Esophagus muscularis mucosa (tissue), 4 donors: ENCODE results near the gene LMNA. TPM values are rescaled to one million over a fixed set of nuclear protein-coding genes. Genes with fewer than 3 reads are reported as not detected.

ENCODE experiments used
- DNase-seq: peaks from one replicate; pipeline ENCODE4 v3.0.0-alpha.2; 2017; ENCODE audit errors: extremely low spot score
- H3K27ac ChIP-seq, 4 donors: fragments of 200-600 bp; sonication (generic); replicated peaks in 1 of 4; 1 replicate in 3 of 4; 2 replicates in 1 of 4; pipeline ENCODE4 v1.5.1; 2016 to 2019; ENCODE audit warnings: mild to moderate bottlenecking in 1 of 4
- H3K27me3 ChIP-seq, 4 donors: fragments of 200-600 bp; sonication (generic); one replicate each; pipeline versions ENCODE4 v1.5.1 to v1.6.0; 2016 to 2019
- H3K36me3 ChIP-seq, 4 donors: fragments of 200-600 bp; sonication (generic); one replicate each; pipeline ENCODE4 v1.5.1; 2016 to 2019
- H3K4me1 ChIP-seq, 4 donors: fragments of 200-600 bp; sonication (generic); one replicate each; pipeline ENCODE4 v1.5.1; 2016 to 2019
- H3K4me3 ChIP-seq, 4 donors: fragments of 200-600 bp; sonication (generic); 1 replicate in 2 of 4; 2 replicates in 2 of 4; pipeline ENCODE4 v1.5.1; 2016 to 2019; ENCODE audit warnings: mild to moderate bottlenecking in 4 of 4, moderate library complexity in 1 of 4
- H3K9me3 ChIP-seq, 4 donors: fragments of 200-600 bp; sonication (generic); 1 replicate in 3 of 4; 2 replicates in 1 of 4; pipeline ENCODE4 v1.5.1; 2016 to 2019
- CTCF ChIP-seq, 3 experiments: fragments of 200-600 bp in 2 of 3; fragments of 450-650 bp in 1 of 3; sonication (generic) in 2 of 3; IDR thresholded peaks; one replicate each; pipeline ENCODE4 v1.5.1; 2017 to 2019; ENCODE audit warnings: antibody characterized with exemption in 3 of 3, mild to moderate bottlenecking in 2 of 3, moderate library complexity in 1 of 3
- EP300 ChIP-seq: sonication (generic); formaldehyde crosslinking; IDR thresholded peaks from one replicate; pipeline ENCODE4 v1.6.1; 2017; ENCODE audit warnings: antibody characterized with exemption
- POLR2A ChIP-seq: fragments of 450-650 bp; IDR thresholded peaks from one replicate; pipeline ENCODE4 v1.6.1; 2017; ENCODE audit warnings: antibody characterized with exemption, moderate library complexity, mild to moderate bottlenecking, low read depth
- POLR2AphosphoS5 ChIP-seq, 2 donors: sonication (generic); formaldehyde crosslinking; IDR thresholded peaks; one replicate each; pipeline ENCODE4 v1.6.1; 2017; ENCODE audit warnings: antibody characterized with exemption in 2 of 2
- WGBS: methylation state at CpG from one replicate; pipeline ENCODE4 v1.1.5; 2018; 5-methylcytosine and 5-hydroxymethylcytosine counted together
- intact Hi-C: fragments of 100-400 bp; cut with DNase I; formaldehyde crosslinking; loops from one replicate; pipeline ENCODE4 v1.15.1; 2023
- total RNA-seq, 4 donors: library from RNA; depleted of rRNA; stranded (reverse); fragments of >200 nt; gene quantifications; one replicate each; pipeline versions ENCODE4 v1.1.0 to v1.2.1, GENCODE V29; 2016

Gene LMNA
- total RNA-seq, 4 donors from 2014 or later, result 311 to 589 (median 380) TPM

- no peaks in the 10 kb centered on the region for H3K36me3 ChIP-seq
- WGBS, result 1% methylated on average over 29 of the region's 62 CpGs
- DNase-seq, result no peak
- peaks cover 28 to 50% (median 36%) of the 10 kb centered on the region in 4 donors for H3K4me1 ChIP-seq
- no peaks in the 10 kb centered on the region for H3K9me3 ChIP-seq
- H3K4me3 ChIP-seq, result peak within 1 kb of the TSS; percentile 81 to 88 (median 86)
- TF ChIP-seq EP300, result no peak
- no peak for TF ChIP-seq POLR2A
- peak; percentile 37 to 51 for TF ChIP-seq POLR2AphosphoS5 (IDR thresholded peaks at IDR 0.05)
- TF ChIP-seq CTCF (IDR thresholded peaks at IDR 0.05), result peak in 1 of 3 experiments; percentile 18
- no peaks in the 10 kb centered on the region for H3K27me3 ChIP-seq
- intact Hi-C loops, result no loop called here
- H3K27ac ChIP-seq, result peak within 1 kb of the TSS; percentile 67 to 77 (median 70)
Measured at GRCh38 chr1:156082309-156083091, 32.0 kb upstream of the LMNA start, which contains the start of gene MEX3A. Gene MEX3A (minus strand): TSS chr1:156082465. CDS start chr1:156081998, 467 bp downstream.

GRCh38 chr1:156083800-156084790 is 30.4 kb upstream of the LMNA start:
- H3K4me3 ChIP-seq, result no peak overlapping the region
- intact Hi-C loops, result no loop called here
- no peaks in the 10 kb centered on the region for H3K27me3 ChIP-seq
- peaks cover 28 to 50% (median 36%) of the 10 kb centered on the region in 4 donors for H3K4me1 ChIP-seq
- H3K36me3 ChIP-seq, result no peaks in the 10 kb centered on the region
- no peak for DNase-seq
- WGBS, result 50% methylated on average over 7 of the region's 7 CpGs
- no peak overlapping the region for H3K27ac ChIP-seq
- no peaks in the 10 kb centered on the region for H3K9me3 ChIP-seq
- no peak for TF ChIP-seq POLR2AphosphoS5 (IDR thresholded peaks at IDR 0.05)
- TF ChIP-seq CTCF (IDR thresholded peaks at IDR 0.05), result no peak
- TF ChIP-seq EP300, result no peak
- no peak for TF ChIP-seq POLR2A

- Histone ChIP-seq H3K4me1 (peaks cover 30 to 53% (median 39%) of the 10 kb centered on the region in 4 donors), H3K27me3 (no peaks in the 10 kb centered on the region), H3K27ac (no peak overlapping the region), H3K36me3 (no peaks in the 10 kb centered on the region), H3K4me3 (no peak overlapping the region), H3K9me3 (no peaks in the 10 kb centered on the region)
- WGBS, result 21% methylated on average over 1 of the region's 1 CpG
- no peak for TF ChIP-seq EP300
- TF ChIP-seq POLR2A, result no peak
- no peak for TF ChIP-seq POLR2AphosphoS5 (IDR thresholded peaks at IDR 0.05)
- no peak for TF ChIP-seq CTCF (IDR thresholded peaks at IDR 0.05)
- intact Hi-C loops, result no loop called here
- no peak for DNase-seq
Measured at GRCh38 chr1:156086256-156086662, 28.3 kb upstream of the LMNA start.

GRCh38 chr1:156089704-156090103 is 24.8 kb upstream of the LMNA start:
- intact Hi-C loops, result loop anchor here (2.0 kb wide), 1 partner anchor 135 kb away; no protein-coding TSS in a partner anchor
- Histone ChIP-seq H3K36me3 (no peaks in the 10 kb centered on the region), H3K4me3 (no peak overlapping the region), H3K27me3 (no peaks in the 10 kb centered on the region), H3K4me1 (peaks cover 13 to 23% (median 16%) of the 10 kb centered on the region in 4 donors), H3K9me3 (no peaks in the 10 kb centered on the region), H3K27ac (peak overlapping the region in 1 of 4 donors; percentile 26)
- WGBS, result 72% methylated on average over 4 of the region's 6 CpGs
- TF ChIP-seq POLR2AphosphoS5 (IDR thresholded peaks at IDR 0.05), result no peak
- TF ChIP-seq POLR2A, result no peak
- TF ChIP-seq EP300, result no peak
- no peak for TF ChIP-seq CTCF (IDR thresholded peaks at IDR 0.05)
- DNase-seq, result no peak
